GM23338 (cell line): ENCODE data around the gene CACNA2D3. TPM values are rescaled to one million over a fixed set of nuclear protein-coding genes. Genes with fewer than 3 reads are reported as not detected.

Experiments
- ATAC-seq: fragments of 200-7000 bp; cut with Tn5 transposase; 3 replicates; pipeline ENCODE4 v1.9.1; 2020
- DNase-seq: peaks from one replicate; pipeline ENCODE4 v3.0.0-alpha.2; 2015; ENCODE audit warnings: low spot score
- H2AFZ ChIP-seq: fragments of 200-600 bp; sonication (generic); 2 replicates; pipeline ENCODE4 v1.8.0; 2016; ENCODE audit warnings: antibody characterized with exemption, mild to moderate bottlenecking, moderate library complexity
- H3F3A ChIP-seq: fragments of 200-600 bp; sonication (generic); replicated peaks from 2 replicates; pipeline ENCODE4 v1.8.0; 2017; ENCODE audit warnings: antibody characterized with exemption, mixed run types, low read depth
- H3K27ac ChIP-seq: fragments of 200-600 bp; sonication (generic); 2 replicates; pipeline ENCODE4 v1.6.1; 2016; ENCODE audit warnings: low read depth
- H3K27me3 ChIP-seq: fragments of 200-600 bp; sonication (generic); 2 replicates; pipeline ENCODE4 v1.8.0; 2016; ENCODE audit warnings: mild to moderate bottlenecking, mixed run types, moderate library complexity; ENCODE audit not compliant: insufficient read depth
- H3K36me3 ChIP-seq: fragments of 200-600 bp; sonication (generic); 2 replicates; pipeline ENCODE4 v1.8.0; 2016; ENCODE audit warnings: mild to moderate bottlenecking; ENCODE audit not compliant: insufficient read depth
- H3K4me1 ChIP-seq: fragments of 200-600 bp; sonication (generic); 2 replicates; pipeline ENCODE4 v1.8.0; 2016; ENCODE audit warnings: mild to moderate bottlenecking, moderate library complexity; ENCODE audit not compliant: insufficient read depth
- H3K4me2 ChIP-seq: fragments of 200-600 bp; sonication (generic); 2 replicates; pipeline ENCODE4 v1.7.1; 2017; ENCODE audit warnings: mixed run types
- H3K4me3 ChIP-seq: fragments of 200-600 bp; sonication (generic); 2 replicates; pipeline ENCODE4 v1.6.1; 2016; ENCODE audit warnings: mixed run types
- H3K79me2 ChIP-seq: fragments of 200-600 bp; sonication (generic); replicated peaks from 2 replicates; pipeline ENCODE4 v1.8.0; 2017; ENCODE audit warnings: mild to moderate bottlenecking; ENCODE audit not compliant: insufficient read depth
- H3K9me2 ChIP-seq: fragments of 200-600 bp; sonication (generic); 2 replicates; pipeline ENCODE4 v1.8.0; 2017; ENCODE audit not compliant: insufficient read depth
- H4K20me1 ChIP-seq: fragments of 200-600 bp; sonication (generic); replicated peaks from 2 replicates; pipeline ENCODE4 v1.8.0; 2017; ENCODE audit warnings: mild to moderate bottlenecking; ENCODE audit not compliant: insufficient read depth
- H3K27ac Mint-ChIP-seq: 2 replicates; pipeline ENCODE4 v1.8.0; 2020; ENCODE audit warnings: inconsistent platforms, mild to moderate bottlenecking, moderate library complexity, mixed read lengths
- H3K27me3 Mint-ChIP-seq: 3 replicates; pipeline ENCODE4 v1.8.0; 2022; ENCODE audit warnings: low read depth, mild to moderate bottlenecking, moderate library complexity, mixed read lengths, inconsistent platforms; ENCODE audit not compliant: insufficient read depth, poor library complexity
- H3K36me3 Mint-ChIP-seq: 3 replicates; pipeline ENCODE4 v1.8.0; 2021; ENCODE audit warnings: low read depth, mild to moderate bottlenecking, inconsistent platforms, moderate library complexity, mixed read lengths
- H3K4me1 Mint-ChIP-seq: 3 replicates; pipeline ENCODE4 v1.8.0; 2020; ENCODE audit warnings: mild to moderate bottlenecking, inconsistent platforms, mixed read lengths
- H3K4me3 Mint-ChIP-seq: 3 replicates; pipeline ENCODE4 v1.8.0; 2021; ENCODE audit warnings: moderate library complexity, mild to moderate bottlenecking, inconsistent platforms, mixed read lengths
- H3K9me3 Mint-ChIP-seq: 3 replicates; pipeline ENCODE4 v1.8.0; 2020; ENCODE audit warnings: moderate library complexity, mild to moderate bottlenecking, inconsistent platforms, mixed read lengths
- CREB1 ChIP-seq: fragments of 250-450 bp; sonication (Bioruptor Pico); IDR thresholded peaks from 2 replicates; pipeline ENCODE4 v1.5.0; 2020; ENCODE audit warnings: low read depth, mild to moderate bottlenecking, moderate library complexity
- ETS1 ChIP-seq: IDR thresholded peaks from 2 replicates; pipeline ENCODE4 v1.6.1; 2016; ENCODE audit warnings: antibody characterized with exemption
- EZH2phosphoT487 ChIP-seq: fragments of 200-600 bp; sonication (generic); IDR thresholded peaks from one replicate; pipeline ENCODE4 v1.8.1; 2018; ENCODE audit warnings: antibody characterized with exemption; ENCODE audit not compliant: unreplicated experiment
- NANOG ChIP-seq: IDR thresholded peaks from 2 replicates; pipeline ENCODE4 v1.6.1; 2016; ENCODE audit warnings: antibody characterized with exemption, borderline replicate concordance
- ZNF331 ChIP-seq: fragments of 250-450 bp; sonication (Bioruptor Pico); IDR thresholded peaks from 2 replicates; pipeline ENCODE4 v1.5.0; 2020; ENCODE audit warnings: low read depth, mild to moderate bottlenecking, moderate library complexity
- ZNF462 ChIP-seq: fragments of 250-450 bp; sonication (Bioruptor Pico); IDR thresholded peaks from 2 replicates; pipeline ENCODE4 v1.5.0; 2020; ENCODE audit warnings: mild to moderate bottlenecking, moderate library complexity
- polyA plus RNA-seq: library from polyadenylated mRNA; unstranded; fragments of >200 nt; fragmentation: Nextera tagmentation; extraction: Ambion mirVana; gene quantifications from 2 replicates; pipeline ENCODE4 v1.2.1, GENCODE V29; 2016
- total RNA-seq: library from RNA; depleted of rRNA; stranded (reverse); fragments of >200 nt; shearing (Covaris generic); gene quantifications from 2 replicates; pipeline ENCODE4 v1.2.3, GENCODE V29; 2014

Gene CACNA2D3
- total and polyA plus RNA-seq, 2 experiments from 2014 or later, result 2.2 to 2.3 TPM

DNA sequence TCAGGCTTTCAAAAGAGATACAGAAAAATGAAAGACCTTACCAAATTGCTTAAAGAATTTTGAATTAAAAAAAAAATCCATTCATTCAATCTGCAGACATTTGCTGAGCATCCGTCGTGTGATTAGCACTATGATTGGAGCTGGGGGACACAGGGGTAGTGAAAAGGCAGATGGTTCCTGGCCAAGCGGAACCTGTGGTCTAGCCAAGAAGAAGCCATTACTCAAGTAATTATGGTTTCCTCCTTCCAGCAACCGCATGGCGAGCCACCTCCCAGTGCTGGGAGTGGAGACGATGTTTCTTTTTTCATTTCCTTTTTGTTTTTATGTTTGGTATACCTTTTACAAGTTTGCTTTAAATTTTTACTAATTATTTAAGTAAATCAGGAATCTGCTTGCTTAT, 140.2 kb downstream of the CACNA2D3 start:
- Histone ChIP-seq H3K27ac (no peak overlapping the region), H3K9me2 (no peaks in the 10 kb centered on the region), H3K79me2 (no peaks in the 10 kb centered on the region), H3F3A (no peaks in the 10 kb centered on the region), H3K4me1 (no peaks in the 10 kb centered on the region), H4K20me1 (0 out of 2 replicates have a peak, but pooled peaks cover 2% of the 10 kb centered on the region), H2AFZ (no peak overlapping the region), H3K27me3 (no peaks in the 10 kb centered on the region), H3K36me3 (no peaks in the 10 kb centered on the region), H3K4me2 (no peak overlapping the region), H3K4me3 (no peak overlapping the region)
- Mint-ChIP-seq H3K27me3 (no peaks in the 10 kb centered on the region), H3K9me3 (no peaks in the 10 kb centered on the region), H3K36me3 (no peaks in the 10 kb centered on the region), H3K4me1 (no peaks in the 10 kb centered on the region), H3K4me3 (no peak overlapping the region), H3K27ac (no peak overlapping the region)
- ATAC-seq (no peak), DNase-seq (no peak)
- TF ChIP-seq ETS1 (no peak), EZH2phosphoT487 (no peak), ZNF331 (CRISPR knock-in tag) (no peak), NANOG (no peak), ZNF462 (CRISPR knock-in tag) (no peak), CREB1 (no peak)
